Measurements from ENCODE around the gene TGM2.
A peak's percentile ranks its signal among the peaks of the same experiment; 100 is the strongest.

Gene TGM2

GRCh38 chr20:38165089-38165965 lies at the start of gene TGM2:
TSS of gene TGM2 (minus strand) at chr20:38165270. CDS start at chr20:38165198, 72 bp downstream.
- peak; percentile 77 for DNase-seq

DNA sequence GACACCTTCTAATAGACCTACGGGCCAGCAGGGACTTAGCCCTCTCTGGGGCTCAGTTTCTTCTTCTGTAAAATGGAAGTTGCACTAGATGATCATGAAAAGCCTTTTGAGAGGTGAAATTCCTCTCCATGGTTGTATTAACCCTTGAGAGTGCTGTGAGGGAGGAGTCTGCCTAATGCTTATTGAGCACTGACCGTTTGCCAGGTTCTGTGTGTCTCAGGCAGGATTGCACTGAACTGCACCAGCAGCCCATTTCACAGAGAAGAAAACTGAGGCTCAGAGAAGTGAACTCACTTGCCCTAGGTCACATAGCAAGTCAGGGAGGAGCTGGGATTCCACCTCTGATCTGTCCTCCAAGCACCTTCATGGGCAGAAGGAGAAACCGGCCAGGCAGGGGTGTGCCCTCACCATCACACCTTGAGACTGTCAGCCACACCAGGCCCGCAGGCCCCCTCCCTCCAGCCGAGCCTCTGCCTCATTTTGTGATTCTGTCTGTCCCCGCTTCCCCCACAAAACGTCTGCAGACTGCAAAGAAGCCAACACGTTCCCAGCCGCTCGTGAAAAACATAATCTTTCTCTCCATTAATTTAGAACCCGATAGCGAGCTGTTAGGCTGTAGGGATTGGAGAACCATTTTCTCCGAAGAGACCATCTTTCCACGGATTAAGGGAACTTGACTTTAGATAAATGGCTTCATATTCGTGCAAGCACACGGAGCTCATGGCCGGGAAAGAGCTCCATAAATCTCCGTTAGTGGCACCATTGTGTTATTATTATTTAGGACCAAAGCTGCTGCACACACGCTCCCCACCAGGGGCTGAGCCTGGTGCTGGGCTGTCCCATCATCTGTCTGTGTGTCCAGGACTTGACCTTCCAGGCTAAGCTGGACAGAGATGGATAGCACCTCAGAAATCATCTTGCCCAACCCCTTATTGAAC lies 49.5 kb upstream of the TGM2 start:
- DNase-seq = no peak

DNA sequence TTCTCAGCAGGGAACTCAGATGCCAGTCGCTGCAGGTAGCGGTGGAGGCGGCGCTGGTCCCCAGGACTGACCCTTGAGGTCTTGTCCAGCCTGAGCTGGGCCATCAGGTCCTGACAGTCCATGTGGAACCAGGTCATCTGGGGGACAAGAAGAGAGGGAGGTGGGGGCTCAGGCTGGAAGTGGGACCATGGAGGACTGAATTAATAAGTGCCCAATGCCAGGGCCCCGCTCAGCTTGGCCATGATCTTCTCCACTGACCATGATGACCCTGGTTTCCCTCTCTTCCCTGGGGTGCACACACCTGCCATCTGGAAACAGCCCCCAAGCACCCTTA lies 48.5 kb upstream of the TGM2 start:
- DNase-seq = no peak

DNA sequence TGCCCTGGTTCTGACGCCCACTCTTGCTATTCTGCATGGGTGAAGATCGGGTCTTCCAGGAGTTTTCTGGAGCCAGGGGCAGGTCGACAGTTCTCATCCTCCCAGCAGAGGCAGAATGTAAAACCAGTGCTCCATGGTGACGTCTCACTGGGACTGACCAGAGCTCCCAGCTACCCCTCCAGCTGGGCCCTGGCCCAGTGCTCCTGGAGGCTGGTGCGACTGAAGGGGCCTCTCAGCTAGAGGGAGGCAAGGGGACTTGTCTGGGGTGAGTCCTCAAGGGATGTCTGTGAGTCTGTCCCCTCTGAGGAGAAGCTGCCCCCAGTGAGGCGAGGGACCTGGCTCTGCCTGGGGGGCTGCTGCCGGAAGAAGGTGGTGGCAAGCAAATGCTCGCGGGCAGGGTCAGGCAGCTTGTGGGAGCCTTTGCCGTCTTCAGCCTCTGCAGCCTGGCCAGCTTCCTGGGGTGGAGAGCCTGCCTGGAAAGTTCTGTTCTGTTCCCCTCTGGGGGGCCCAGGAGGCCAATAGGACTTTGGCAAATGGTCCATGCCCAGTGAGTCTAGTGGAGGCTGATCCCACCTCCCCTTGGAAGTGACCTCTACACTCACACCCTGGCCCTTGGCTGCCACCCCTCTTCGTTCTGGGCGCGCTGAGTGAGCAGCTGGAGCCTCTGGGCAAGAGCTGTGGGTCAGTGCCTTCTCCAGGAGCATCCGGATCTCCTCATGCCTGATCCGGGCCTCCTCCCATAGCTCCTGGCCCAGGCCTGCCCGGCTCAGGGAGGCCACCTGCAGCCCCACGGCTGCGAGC lies 47.9 kb upstream of the TGM2 start:
- DNase-seq = no peak

- DNase-seq = no peak
Measured at GRCh38 chr20:38211200-38212097, 46.4 kb upstream of the TGM2 start.

DNA sequence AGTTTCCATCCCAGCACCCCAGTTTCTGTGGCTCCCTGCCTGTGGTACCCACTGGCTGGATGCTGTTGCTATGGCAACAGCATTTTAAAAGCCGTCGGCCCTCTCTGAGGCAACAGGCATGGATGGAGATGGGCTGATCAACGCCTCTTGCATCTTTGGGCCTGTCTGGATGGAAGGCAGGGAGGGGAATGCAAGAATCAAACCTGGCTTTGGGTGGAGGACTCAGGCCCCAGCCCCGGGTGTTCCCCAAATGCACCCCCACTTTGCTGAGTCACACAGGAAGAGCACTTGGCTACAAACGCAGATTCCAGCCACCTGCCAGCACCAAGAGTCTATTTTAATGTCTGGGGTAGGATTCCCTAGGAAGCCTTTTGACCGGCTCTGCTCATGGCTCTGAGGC lies 45.7 kb upstream of the TGM2 start:
- DNase-seq = no peak

GRCh38 chr20:38209736-38210405 lies 44.8 kb upstream of the TGM2 start:
- DNase-seq = no peak

- no peak for DNase-seq
Measured at GRCh38 chr20:38209054-38209675, 44.1 kb upstream of the TGM2 start.

DNA sequence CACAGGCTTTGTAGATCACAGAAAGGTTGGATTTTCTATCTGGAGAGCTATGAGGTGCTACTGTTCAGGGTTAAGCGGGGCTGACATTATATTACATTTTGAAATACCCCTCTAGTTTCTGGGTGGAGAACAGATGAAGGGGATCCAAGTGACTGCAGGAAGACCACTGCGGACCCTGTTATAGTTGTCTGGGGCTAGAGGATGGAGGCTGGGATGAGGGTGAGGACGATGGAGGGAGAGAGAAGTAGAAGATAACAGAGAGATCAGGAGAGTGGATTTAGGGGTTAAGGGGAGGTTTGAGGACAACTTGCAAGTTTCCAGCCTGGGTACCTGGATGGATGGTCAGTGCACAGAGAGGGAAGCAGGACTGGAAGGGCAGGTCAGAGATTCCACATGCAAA lies 43.5 kb upstream of the TGM2 start:
- no peak for DNase-seq

GRCh38 chr20:38208088-38208487 lies 43.0 kb upstream of the TGM2 start:
- DNase-seq = no peak

DNA sequence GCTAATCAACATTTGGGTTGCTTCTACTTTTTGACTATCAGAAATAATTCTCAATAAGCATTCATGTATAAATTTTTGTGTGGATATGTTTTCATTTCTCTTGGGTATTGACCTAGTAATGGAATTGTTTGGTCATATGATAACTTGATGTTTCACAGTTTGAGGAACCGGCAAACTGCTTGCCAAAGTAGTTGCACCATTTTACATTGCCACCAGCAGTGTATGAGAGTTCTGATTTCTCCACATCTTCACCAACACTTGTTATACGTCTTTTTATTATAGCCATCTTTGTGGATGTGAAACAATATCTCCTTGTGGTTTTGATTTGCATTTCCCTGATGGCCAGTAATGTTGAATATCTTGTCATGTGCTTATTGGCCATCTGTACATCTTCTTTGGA lies 42.6 kb upstream of the TGM2 start:
- no peak for DNase-seq

GRCh38 chr20:38205001-38205400 lies 39.9 kb upstream of the TGM2 start:
- no peak for DNase-seq

GRCh38 chr20:38203981-38204357 lies 38.9 kb upstream of the TGM2 start:
- DNase-seq = no peak

DNA sequence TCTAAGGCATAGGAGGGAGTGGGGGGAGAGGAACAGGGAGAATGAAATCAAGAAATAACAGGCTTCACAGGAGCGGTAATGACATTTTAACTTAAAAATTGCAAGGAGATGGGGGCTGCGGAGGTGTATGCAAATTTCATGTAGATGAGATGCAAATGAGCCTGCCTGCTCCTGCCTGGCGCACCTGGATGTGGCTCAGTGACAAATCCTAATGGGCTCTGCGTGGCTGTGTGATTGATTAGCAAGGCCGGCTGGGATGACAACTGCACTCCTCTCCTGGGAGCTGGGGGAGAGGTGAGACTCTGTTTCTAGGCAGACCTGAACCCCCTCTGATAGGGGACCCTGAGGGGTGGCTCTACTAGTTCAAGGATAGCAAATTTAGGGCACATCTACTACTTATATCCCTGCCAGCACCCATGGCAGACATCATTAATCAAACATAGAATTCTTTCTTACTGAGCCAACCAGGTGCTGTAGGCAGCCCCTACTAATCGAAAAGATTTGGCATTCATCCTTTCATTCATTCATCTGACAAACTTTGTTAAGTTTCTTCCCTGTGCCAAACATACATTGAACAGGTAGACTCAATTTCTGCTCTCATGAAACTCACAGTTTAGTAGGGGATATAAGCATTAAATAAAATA lies 38.4 kb upstream of the TGM2 start:
- no peak for DNase-seq

DNA sequence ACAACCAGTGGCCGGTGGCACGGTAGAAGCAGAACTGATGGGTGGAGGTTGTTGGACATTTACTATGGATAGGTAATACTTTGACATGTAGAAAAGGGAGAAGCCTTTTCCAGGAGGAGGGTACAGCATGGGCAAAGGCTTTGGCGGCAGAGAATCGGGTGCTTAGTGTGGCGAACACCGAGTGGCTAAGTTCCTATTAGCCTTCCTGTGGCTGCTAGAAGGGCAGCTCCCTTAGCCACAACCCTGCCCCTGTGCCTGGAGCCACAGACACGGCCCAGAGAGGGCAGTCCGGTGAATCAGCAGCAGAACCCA lies 37.9 kb upstream of the TGM2 start:
- DNase-seq = no peak

DNA sequence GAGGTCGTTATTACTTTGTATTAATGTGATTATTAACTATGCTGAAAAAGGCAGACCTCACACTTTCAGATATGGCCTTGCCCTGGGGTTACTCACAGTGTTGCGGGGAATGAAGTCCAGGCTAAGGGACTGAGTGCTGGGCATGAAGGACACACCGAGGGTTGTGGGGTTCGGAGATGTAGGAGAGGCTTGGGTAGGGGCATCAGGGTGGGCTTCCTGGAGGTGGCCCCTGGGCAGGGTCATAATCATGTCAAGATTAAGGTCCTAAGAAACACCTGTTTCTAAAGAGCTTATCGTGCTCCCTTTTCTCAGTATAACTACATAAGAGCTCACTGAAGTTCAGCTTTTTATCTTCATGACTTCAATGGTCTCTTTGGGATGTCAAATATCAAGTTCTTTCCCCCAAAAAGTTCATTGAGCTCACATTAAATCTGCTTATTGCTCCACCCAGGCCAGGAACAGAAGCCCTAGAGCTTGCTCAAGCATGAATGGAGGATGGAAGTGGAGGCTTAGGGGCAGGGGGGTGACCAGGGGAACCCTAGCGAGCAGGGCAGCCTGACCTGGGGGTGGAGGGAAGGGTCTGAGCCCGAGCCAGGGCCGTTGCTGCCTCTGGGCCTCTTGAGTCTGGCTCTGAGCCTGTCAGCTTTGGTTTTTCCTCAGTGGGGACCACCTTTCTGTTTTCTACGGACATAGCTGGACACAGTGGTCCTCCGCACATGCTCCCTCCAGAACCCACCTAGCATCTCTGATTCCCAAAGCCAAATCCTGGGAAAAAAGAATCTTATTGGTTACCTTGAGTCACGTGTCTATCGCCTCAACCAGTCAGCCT lies 37.3 kb upstream of the TGM2 start:
- no peak for DNase-seq

GRCh38 chr20:38201356-38201755 lies 36.3 kb upstream of the TGM2 start:
- DNase-seq = no peak

DNA sequence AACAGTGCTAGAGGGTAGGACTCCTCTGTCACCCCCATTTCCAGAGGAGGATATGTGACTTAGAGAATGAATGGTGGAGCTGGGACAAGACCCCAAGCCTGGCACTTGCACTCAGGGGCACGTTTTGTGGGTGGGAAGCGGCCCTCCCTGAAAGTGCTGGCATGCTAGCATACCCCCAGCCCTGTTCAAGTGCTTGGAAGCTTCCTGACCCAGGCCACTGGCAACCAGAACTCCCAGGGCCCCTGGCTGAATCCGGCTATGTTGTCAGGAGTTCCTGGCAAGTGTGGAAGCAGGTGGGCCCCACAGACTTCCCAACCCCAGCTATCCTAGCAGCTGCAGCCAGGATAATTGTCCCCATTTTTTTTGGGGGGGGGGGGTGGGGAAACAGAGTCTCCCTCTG lies 35.6 kb upstream of the TGM2 start:
- no peak for DNase-seq

DNA sequence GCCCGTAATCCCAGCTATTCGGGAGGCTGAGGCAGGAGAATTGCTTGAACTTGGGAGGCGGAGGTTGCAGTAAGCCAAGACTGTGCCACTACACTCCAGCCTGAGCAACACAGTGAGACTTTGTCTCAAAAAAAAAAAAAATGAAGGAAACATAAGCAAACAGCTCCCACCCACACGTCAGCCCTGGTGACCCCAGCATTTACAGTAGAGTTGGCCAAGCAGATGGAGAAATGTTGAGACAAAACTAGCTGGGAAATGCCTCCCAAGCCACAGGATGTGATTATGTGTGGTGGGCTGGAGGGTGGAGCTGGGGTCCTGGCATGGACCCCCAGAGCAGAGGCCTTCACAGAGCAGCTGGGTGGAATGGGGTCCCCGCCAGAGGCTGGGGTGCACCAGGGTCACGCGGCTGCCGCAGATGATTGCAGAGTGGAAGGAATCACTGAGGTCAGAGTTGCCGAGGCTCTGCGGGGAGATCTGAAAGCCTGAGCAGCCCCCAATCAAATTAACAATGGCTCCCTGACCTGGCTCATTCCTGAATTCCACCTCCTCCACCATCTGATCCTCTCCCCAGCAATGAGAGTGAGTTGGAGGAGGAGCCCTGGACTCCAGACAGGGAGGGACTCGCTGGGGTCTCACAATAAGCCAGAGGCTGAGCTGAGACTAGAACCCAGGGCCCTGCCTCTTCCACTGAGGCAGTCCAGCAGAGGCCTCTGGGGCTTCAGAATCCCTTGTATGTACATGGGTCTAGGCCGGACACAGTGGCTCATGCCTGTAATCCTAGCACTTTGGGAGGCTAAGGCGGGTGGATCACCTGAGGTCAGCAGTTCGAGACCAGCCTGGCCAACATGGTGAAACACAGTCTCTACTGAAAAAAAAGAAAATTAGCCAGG lies 34.7 kb upstream of the TGM2 start:
- DNase-seq = no peak

Data from NCI-H146 (cell line).